DMS79 treated with DMSO at 0.1 percent for 48 hours (cell line): ENCODE measurements around the gene LRFN3.
"Not testable (repeated sequence)": the region's sequence is repeated elsewhere in the genome, so short reads cannot be mapped to it uniquely, and the experiment has no call there.

ENCODE experiments used
- DNase-seq: peaks from one replicate; lab custom pipeline; 2025; lab: John Stamatoyannopoulos, UW

Gene LRFN3

DNA sequence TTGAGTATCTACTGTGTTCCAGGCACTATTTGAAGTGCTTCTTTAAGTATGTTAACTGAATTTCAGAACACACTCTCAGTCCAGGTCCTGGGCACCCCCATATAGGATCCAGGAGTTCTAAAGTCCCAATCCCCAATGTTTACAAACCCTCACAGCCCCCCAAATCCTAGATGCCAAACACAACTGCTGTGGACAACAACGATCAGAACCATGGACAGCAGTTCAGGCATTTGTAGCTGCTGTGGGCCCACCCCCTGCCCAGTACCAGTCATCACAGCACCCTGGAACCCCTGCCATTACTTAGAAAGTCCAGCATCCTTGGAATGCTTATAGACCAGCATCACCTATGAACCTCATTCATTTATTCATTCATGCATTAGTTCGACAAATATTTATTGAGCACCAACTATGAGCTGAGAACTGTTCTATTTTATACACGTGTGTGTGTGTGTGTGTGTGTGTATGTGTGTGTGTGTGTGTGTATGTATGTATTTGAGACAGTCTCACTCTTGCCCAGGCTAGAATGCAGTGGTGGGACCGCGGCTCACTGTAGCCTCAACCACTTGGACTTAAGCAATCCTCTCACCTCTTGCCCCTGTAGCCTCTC is 39.5 kb downstream of the LRFN3 start:
- DNase-seq, result no peak

DNA sequence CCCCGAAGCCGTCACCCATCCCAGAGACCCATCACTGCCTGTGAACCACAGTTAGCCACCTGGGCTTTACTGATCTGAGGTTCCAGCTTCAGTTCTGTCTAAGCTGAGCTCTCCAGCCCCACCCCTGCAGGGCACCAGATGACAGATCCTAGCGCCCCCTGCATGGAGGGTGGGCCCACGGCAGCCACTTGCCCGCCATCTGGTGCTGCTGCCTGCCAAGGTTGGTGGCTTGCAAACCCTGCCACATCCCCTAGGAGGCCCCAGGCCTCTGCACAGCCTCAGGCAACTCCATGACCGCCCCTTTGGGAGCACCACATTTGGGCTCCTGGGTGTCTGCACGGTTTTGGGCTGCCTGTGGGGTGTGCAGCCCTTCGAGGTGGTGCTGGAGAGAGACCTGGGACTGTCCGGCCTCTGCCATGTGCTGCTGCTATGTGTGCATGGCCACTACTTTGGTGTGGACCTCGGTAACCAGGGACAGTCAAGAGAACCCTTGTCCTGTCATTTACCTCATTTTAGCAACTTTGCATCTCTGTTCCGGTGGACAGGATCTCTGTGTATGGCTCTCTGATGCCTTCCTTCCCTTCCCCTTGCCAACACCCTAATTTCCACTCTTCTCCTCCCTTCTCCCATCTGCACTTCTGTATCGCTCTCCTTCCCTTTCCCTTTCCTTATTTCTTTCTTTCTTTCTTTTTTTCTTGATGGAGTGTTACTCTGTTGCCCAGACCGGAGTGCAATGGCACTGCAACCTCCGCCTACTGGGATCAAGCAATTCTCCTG is 41.5 kb downstream of the LRFN3 start:
- DNase-seq, result no peak

DNA sequence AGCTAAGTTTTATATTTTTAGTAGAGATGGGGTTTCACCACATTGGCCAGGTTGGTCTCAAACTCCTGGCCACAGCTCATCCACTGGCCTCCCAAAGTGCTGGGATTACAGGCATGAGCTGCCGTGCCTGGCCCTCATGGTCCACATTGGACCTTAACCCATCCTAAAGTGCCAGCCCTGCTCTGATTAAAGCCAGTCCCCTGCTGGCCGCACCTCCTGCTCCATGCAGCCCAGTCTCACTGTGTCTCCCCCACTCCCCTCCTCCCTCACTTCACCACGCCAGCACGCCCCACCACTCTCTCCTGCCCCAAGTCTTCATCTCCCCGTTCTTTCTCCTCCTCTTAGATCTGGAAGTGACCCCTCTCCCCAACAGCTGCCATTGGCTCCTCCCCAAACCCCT is 42.1 kb downstream of the LRFN3 start:
- DNase-seq, result no peak

DNA sequence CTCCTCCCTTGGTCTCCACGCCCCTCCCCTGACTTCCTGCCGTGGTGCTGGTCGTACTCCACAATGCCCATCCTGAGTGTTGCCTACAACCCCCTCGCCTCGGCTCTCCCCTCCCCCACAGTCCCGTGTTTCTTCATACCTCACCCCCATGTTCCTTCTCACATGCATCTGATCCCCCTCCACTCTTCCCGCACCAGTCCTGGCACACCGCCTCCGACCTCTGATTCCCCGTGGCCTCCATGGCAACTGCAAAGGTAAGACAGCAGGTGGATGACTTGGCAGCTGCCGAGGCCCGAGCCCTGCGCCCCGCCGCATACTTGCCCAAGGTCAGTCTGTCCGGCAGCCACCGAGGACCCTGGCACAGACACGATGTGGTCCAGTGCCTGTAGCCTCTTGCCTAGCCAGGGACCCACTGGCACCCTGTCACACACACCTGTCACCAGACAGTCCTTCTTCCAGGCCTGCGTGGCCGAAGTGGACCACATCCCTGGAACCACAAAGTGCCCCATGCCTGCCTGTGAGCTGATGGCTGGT is 42.7 kb downstream of the LRFN3 start:
- DNase-seq, result no peak

DNA sequence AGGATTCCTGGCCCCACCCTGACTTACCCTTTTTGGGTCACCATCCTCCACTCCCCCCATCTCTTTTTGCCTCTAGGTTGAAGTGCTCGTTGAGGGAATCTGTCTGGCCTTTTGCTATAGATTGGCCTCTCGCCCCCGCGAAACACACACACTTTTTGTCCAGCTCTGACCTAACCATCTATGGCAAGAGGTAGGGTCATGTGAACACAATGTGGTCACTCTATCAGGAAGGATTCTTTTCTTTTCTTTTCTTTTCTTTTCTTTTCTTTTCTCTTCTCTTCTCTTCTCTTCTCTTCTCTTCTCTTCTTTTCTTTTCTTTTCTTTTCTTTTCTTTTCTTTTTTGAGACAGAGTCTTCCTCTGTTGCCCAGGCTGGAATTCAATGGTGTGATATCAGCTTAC is 44.8 kb downstream of the LRFN3 start:
- not testable (repeated sequence) for DNase-seq

DNA sequence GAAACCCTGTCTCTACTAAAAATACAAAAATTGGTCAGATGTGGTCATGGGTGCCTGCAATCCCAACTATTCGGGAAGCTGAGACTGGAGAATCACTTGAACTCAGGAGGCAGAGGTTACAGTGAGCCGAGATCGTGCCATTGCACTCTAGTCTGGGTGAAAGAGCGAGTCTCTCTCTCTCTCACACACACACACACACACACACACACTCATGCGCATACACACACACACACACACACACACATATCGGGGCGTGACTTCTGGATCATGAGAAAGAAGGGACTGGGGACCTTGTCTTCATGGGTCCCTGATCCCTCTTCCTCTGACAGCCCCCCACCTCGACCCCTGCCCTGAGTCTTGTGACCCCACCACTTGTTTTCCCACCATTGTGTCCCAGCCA is 47.0 kb downstream of the LRFN3 start:
- no peak for DNase-seq

DNA sequence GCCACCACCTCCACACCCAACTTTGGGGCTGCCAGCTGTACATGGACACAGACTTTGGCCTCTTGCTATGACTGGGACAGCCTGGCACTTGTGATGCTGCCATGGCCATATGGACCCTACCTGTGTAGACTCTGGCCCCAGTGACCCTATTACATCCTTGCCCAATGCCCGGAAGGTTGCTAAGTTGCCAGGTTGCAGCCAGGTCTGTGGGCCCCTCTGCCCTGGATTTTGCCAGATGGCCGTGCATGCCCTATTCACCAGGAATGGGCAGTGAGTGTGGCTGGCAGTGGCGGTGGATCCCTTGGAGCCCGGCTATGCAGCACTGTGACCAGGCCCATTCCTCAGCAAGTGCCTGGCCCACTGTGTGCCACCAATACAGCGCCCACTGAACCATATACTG is 49.9 kb downstream of the LRFN3 start:
- no peak for DNase-seq

DNA sequence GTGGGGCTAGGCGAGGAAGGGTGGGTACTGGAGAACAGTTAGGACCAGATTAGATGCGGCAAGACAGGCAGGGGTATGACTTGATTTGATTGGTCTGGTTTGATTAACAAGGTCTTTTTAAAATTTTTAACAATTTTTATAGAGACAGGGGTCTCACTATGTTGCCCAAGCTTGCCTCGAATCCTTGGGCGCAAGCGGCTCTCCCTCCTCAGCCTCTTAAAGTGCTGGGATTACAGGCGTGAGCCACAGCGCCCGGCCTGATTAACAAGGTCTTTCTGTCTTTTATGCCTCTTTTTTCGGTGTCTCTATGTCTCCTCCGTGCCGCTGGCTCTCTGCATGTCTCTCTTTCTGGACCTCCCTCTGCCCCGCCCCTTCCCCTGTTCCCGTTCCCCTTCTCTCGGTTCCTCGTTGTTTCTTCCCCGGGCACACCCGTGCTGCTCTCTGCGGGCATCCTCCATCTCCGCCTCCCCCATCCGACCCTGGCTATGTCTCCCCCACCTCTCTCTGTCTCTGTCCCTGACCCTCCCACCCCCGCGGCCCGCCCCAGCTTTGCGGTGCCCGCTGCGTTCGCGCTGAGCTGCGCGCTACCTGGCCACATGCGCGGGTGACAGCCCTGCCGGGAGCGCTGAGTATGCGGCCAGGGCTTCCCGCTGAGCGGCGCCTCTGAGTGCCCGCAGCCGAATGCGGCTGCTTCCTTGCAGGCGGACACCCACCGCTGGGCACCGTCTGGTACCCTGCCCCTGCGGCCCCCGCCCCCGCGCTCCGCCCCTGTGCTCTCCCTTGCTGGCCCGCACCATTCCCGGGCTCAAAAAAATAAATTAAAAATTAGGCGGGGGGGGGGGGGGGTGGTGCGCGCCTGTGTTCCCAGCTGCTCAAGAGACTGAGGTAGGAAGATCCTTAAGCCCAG is 50.7 kb downstream of the LRFN3 start:
- peak; percentile 36 for DNase-seq

DNA sequence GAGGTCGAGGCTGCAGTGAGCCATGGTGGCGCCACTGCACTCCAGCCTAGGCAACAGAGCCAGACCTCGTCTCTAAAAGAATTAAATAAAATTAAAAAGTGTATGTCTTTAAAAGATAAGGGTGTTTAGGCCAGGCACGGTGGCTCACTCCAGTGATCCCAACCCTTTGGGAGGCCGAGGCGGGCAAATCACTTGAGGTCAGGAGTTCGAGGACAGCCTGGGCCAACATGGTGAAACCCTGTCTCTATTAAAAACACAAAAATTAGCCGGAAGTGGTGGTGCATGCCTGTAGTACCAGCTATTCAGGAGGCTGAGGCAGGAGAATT is 51.4 kb downstream of the LRFN3 start:
- DNase-seq, result no peak

DNA sequence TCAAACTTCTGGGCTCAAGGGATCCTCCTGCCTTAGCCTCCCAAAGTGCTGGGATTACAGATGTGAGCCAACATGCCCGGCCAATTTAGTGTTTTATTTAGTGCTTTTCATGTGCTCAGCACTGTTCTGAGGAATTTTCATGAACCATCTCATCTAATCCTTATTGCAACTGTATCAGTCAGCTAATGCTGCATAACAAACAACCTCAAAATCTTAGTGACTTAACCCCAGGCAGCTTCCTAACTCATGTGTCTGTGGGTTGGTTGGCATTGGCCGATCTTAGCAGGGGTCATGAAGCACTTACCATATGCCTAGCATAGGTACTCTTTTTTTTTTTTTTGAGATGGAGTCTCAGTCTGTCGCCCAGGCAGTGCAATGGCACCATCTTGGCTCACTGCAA is 52.6 kb downstream of the LRFN3 start:
- no peak for DNase-seq

DNA sequence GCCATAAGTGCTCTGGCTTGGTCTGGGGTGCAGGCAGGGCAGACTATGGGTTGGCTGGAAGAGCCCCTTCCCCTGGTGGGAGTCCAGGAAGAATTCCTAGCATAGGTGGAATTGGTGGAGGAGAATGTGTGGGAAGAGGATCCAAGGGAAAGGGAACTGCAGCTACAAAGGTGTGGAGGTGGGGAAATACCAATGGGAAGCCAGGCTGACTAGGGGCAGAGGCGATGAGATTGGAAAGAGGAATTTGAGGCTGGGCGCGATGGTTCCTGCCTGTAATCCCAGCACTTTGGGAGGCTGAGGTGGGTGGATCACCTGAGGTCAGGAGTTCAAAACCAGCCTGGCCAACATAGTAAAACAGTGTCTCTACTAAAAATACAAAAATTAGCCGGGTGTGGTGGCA is 54.0 kb downstream of the LRFN3 start:
- DNase-seq, result no peak

DNA sequence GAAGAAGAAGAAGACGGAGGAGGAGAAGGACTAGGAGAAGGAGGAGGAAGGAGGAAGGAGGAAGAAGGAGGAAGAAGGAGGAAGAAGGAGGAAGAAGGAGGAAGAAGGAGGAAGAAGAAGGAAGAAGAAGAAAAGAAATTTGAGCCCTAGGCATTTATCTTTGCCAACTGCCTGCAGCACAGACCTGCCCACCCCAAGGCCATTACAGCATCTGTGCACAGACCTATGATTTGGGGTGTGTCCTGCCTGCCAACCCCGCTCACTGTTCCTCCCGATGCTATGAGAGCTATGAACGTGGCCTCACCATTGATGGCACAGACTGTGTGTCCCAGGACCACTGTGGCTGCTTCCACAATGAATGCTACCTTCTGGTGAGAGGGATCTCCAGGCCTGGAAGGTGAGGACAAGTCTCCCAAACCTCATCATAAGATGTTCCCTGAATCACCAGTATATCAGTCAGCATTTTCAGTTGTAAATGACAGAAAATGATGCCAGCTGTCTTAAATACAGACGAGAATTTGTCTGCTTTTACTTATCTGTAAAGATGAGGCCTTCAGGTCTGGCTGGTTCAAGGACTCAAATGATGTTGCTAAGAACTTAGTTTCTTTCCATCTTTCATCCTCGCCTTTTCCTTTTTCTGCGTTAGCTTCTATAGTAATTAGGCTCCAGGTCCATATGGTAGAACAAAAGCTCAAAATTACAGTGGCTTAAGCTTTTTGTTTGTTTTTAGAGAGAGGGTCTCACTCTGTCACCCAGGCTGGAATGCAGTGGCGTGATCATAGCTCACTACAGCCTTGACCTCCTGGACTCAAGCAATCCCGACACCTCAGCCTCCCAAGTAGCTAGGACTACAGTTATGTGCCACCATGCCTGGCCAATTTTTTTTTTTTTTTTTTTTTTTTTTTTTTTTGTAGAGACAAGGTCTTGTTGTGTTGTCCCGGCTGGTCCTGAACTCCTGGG is 54.9 kb downstream of the LRFN3 start:
- DNase-seq, result no peak

DNA sequence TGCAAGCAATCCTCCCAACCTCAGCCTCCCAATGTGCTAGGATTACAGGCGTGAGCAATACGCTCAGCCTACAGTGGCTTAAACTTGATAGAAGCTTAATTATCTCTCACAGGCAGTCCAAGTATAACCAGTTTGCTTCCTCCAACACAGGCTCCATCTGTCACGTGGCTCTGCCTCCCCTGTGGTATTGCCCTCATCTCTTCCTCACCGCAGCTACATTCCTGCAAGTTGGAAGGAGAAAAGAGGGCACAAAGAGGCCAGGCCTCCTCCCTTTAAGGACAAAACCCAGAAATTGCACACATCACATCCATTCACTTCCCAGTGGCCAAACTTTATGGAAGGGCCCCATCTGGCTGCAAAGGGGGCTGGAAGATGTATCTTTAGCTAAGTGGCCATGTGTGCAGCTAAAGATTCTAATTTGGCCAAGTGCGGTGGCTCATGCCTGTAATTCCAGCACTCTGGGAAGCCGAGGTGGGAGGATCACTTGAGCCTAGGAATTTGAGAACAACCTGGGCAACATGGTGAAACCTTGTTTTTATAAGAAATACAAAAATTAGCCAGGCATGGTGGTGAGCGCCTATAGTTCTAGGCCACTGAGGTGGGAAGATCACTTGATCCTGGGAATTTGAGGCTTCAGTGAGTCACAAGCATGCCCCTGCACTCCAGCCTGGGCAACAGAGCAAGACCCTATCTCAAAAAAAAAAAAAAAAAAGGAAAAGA is 55.7 kb downstream of the LRFN3 start:
- DNase-seq, result no peak

DNA sequence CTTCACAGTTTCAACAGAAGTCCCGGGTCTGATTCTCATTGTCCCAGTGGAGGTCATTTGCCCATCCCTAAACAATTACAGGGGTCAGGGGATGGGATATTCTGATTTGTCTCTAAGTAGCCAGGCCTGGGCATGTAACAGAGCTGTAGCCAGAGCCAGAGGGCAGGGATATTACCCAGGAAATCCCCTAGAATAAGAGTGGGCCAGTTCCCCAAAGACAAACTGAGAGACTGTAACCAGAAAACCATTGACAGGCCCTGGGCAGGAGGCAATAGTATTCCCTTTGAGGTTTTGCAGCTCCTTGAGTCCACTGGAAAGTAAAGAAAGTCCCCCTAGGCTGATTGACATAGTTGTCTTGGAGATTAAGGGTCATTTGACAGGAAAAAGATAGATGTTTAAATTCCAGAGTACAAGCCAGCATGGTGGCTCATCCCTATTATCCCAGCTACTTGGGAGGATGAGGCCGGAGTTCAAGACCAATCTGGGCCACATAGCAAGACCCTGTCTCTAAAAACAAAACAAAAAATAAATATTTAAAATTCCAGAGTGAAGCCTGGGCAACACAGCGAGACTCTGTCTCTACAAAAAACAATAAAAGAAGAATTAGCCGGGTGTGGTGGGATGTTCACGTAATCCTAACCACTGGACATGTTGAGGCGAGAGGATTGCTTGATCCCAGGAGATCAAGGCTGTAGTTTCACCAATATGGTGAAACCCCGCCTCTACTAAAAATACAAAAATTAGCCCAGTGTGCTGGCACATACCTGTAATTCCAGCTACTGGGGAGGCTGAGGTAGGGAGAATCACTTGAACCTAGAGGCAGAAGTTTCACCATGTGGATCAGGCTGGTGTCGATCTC is 57.0 kb downstream of the LRFN3 start:
- DNase-seq, result no peak

DNA sequence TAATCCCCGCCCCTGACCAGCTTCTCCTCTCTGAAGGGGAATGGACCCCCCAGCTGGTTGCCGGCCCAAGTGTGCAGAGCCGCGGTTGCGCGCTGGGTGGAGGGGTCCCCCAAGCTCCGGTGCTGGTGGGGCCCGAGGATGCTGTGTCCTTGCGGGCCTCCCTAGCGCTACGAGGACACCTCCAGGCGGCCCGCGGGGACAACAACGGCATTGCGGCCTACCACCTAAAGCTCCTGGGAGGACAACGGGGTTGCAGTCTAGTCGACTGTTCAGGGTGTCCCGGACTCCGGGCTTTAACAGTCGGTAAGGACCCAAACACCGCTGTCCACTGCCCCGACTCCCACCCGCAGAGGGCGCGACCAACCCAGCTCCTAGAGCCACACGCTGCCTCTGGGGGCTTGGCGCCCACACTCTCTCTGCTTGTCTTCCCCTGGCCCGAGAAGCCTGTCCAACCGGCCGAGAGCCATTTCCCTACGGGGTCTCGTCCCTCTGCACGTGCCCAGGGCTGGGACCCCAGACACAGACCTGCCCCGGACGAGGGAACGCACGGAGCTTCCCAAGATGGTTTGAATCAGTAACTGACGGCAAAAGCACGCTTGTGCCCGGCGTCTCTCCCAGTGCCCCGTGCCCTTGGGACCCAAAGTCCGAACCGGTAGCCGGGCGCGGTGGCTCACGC is 57.9 kb downstream of the LRFN3 start:
- no peak for DNase-seq
